Endothelial cell of umbilical vein (primary cell): Measurements from ENCODE around the gene RANBP17. TPM values are rescaled to one million over a fixed set of nuclear protein-coding genes. Genes with fewer than 3 reads are reported as not detected.

Source experiments
- BruUV-seq: library from RNA; stranded (reverse); fragments of 400-500 nt; replicated peaks from 2 replicates; lab custom pipeline; 2021; lab: Mats Ljungman, UMichigan
- CTCF ChIA-PET: fragments of 300-600, 350-600 bp; sonication (Branson Sonifier 250); formaldehyde crosslinking; loops from one replicate; lab custom pipeline; 2021; ENCODE audit warnings: antibody characterized with exemption, inconsistent platforms; lab: Charles Lee
- POLR2A ChIA-PET: fragments of 300-600, 350-600 bp; sonication (Branson Sonifier 250); formaldehyde crosslinking; loops from one replicate; lab custom pipeline; 2021; ENCODE audit warnings: antibody characterized with exemption, inconsistent platforms; lab: Charles Lee
- DNase-seq: peaks from one replicate; pipeline ENCODE4 v3.0.0-alpha.2; 2011; ENCODE audit warnings: low read depth, low spot score
- FAIRE-seq: peaks from 2 replicates; lab custom pipeline; 2011; peaks lifted over from hg19 to GRCh38; lab: Jason Lieb, UNC
- H2AFZ ChIP-seq: 2 replicates; pipeline ENCODE4 v1.6.0; 2012; ENCODE audit warnings: low read depth, low read length, control low read depth, inconsistent platforms
- H3K27ac ChIP-seq: 2 replicates; pipeline ENCODE4 v1.5.1; 2011; ENCODE audit warnings: low read depth, mild to moderate bottlenecking, control low read depth, low read length, moderate library complexity; ENCODE audit not compliant: insufficient read depth
- H3K27me3 ChIP-seq, 2 experiments: 2 replicates each; pipeline versions ENCODE4 v1.6.0 to v1.6.1; 2011; ENCODE audit warnings: low read length in 2 of 2, mixed read lengths in 1 of 2; ENCODE audit not compliant: control insufficient read depth in 2 of 2, insufficient read depth in 2 of 2
- H3K36me3 ChIP-seq, 2 experiments: 2 replicates in 1 of 2; 3 replicates in 1 of 2; pipeline ENCODE4 v1.5.1; 2011; ENCODE audit warnings: low read length in 2 of 2, mild to moderate bottlenecking in 1 of 2, moderate library complexity in 1 of 2; ENCODE audit not compliant: control insufficient read depth in 2 of 2, insufficient read depth in 2 of 2; ENCODE audit errors: extremely low read depth in 1 of 2
- H3K4me1 ChIP-seq: 3 replicates; pipeline ENCODE4 v1.5.1; 2011; ENCODE audit warnings: mild to moderate bottlenecking, low read length; ENCODE audit not compliant: control insufficient read depth, insufficient read depth; ENCODE audit errors: extremely low read depth
- H3K4me2 ChIP-seq: 2 replicates; pipeline ENCODE4 v1.6.1; 2011; ENCODE audit warnings: low read length, control low read depth, mixed read lengths; ENCODE audit not compliant: insufficient read depth
- H3K4me3 ChIP-seq, 3 experiments: fragments of 200-600 bp in 1 of 3; sonication (generic), shearing (Covaris generic) in 1 of 3; replicated peaks in 1 of 3; 2 replicates each; pipeline ENCODE4 v1.5.1; 2011 to 2016; ENCODE audit warnings: control low read depth in 3 of 3, low read length in 3 of 3, mild to moderate bottlenecking in 2 of 3, inconsistent platforms in 1 of 3, low read depth in 1 of 3, moderate library complexity in 1 of 3; ENCODE audit not compliant: insufficient read depth in 1 of 3
- H3K79me2 ChIP-seq: 2 replicates; pipeline ENCODE4 v1.6.0; 2012; ENCODE audit warnings: low read length, inconsistent platforms; ENCODE audit not compliant: control insufficient read depth, insufficient read depth
- H3K9ac ChIP-seq: replicated peaks from 2 replicates; pipeline ENCODE3; 2011; ENCODE audit warnings: low read length, control low read depth; ENCODE audit not compliant: insufficient read depth; ENCODE audit errors: extremely low read depth
- H3K9me1 ChIP-seq: replicated peaks from 3 replicates; pipeline ENCODE4 v1.6.0; 2011; ENCODE audit warnings: mild to moderate bottlenecking, low read length; ENCODE audit not compliant: control insufficient read depth, insufficient read depth; ENCODE audit errors: extremely low read depth
- H3K9me3 ChIP-seq: replicated peaks from 2 replicates; pipeline ENCODE4 v1.5.1; 2012; ENCODE audit warnings: low read length, inconsistent platforms; ENCODE audit not compliant: control insufficient read depth, insufficient read depth
- H4K20me1 ChIP-seq: replicated peaks from 2 replicates; pipeline ENCODE3; 2011; ENCODE audit warnings: mild to moderate bottlenecking, low read length; ENCODE audit not compliant: control insufficient read depth, insufficient read depth; ENCODE audit errors: extremely low read depth
- CTCF ChIP-seq, 2 donors: IDR thresholded peaks; 1 replicate in 1 of 2; 2 replicates in 1 of 2; pipeline ENCODE4 v1.5.1; 2011; ENCODE audit warnings: low read length in 2 of 2, mild to moderate bottlenecking in 2 of 2, moderate library complexity in 2 of 2, control low read depth in 1 of 2, inconsistent platforms in 1 of 2, low read depth in 1 of 2; ENCODE audit not compliant: insufficient read depth in 1 of 2; ENCODE audit errors: extremely low read depth in 1 of 2
- EZH2 ChIP-seq: IDR thresholded peaks from 2 replicates; pipeline ENCODE4 v1.6.1; 2012; ENCODE audit warnings: borderline replicate concordance, low read depth, mild to moderate bottlenecking, moderate library complexity, low read length, inconsistent platforms; ENCODE audit not compliant: severe bottlenecking
- FOS ChIP-seq: IDR thresholded peaks from 2 replicates; pipeline ENCODE4 v1.6.1; 2011; ENCODE audit warnings: mild to moderate bottlenecking, low read length, moderate library complexity, borderline replicate concordance; ENCODE audit not compliant: insufficient read depth
- GATA2 ChIP-seq: IDR thresholded peaks from 2 replicates; pipeline ENCODE4 v1.7.0; 2011; ENCODE audit warnings: low read depth, mild to moderate bottlenecking, moderate library complexity, mixed read lengths, low read length; ENCODE audit not compliant: insufficient read length, insufficient read depth
- JUN ChIP-seq: IDR thresholded peaks from 2 replicates; pipeline ENCODE4 v1.6.1; 2011; ENCODE audit warnings: borderline replicate concordance, low read depth; ENCODE audit not compliant: insufficient read length, insufficient read depth
- MAX ChIP-seq: IDR thresholded peaks from 2 replicates; pipeline ENCODE4 v1.6.1; 2011; ENCODE audit not compliant: insufficient read depth, insufficient read length
- MYC ChIP-seq: IDR thresholded peaks from one replicate; pipeline ENCODE4 v1.6.1; 2011; ENCODE audit warnings: mild to moderate bottlenecking, low read depth, low read length
- POLR2A ChIP-seq: IDR thresholded peaks from 2 replicates; pipeline ENCODE4 v1.6.1; 2012; ENCODE audit warnings: low read depth, mild to moderate bottlenecking, control low read depth, low read length
- POLR2AphosphoS5 ChIP-seq: IDR thresholded peaks from 2 replicates; pipeline ENCODE4 v1.6.1; 2012; ENCODE audit warnings: low read depth, mild to moderate bottlenecking, control low read depth, low read length, moderate library complexity; ENCODE audit not compliant: insufficient read depth
- dilution Hi-C: fragments of 300-500 bp; cut with MboI; formaldehyde crosslinking; loops from one replicate; pipeline ENCODE4 v1.15.0; 2019; ENCODE audit warnings: low sequenced_read_pairs; ENCODE audit not compliant: extremely low pct_ligation_motif_present
- intact Hi-C: fragments of 100-400 bp; cut with micrococcal nuclease; formaldehyde crosslinking; loops from one replicate; pipeline ENCODE4 v1.10.0; 2022
- polyA plus RNA-seq, 4 experiments: library from polyadenylated mRNA; depleted of rRNA in 3 of 4; stranded (reverse) in 3 of 4; unstranded in 1 of 4; fragments of >200 nt; gene quantifications; 2 replicates each; pipeline versions ENCODE4 v1.2.1 to v1.2.3, GENCODE V29; 2011 to 2012; ENCODE audit warnings: missing spikeins in 1 of 4
- total RNA-seq: library from RNA; stranded (reverse); gene quantifications from 2 replicates; pipeline ENCODE4 v1.2.3, GENCODE V29; 2021

RANBP17 gene
- total and polyA plus RNA-seq, 2 donors (not counting 3 experiments of a cell fraction or from before 2014, with no cell fraction given): 5.6 to 13.6 TPM

- H3K9ac ChIP-seq: no peak overlapping the region
- dilution Hi-C loops: no loop called here
- H3K9me1 ChIP-seq: no peaks in the 10 kb centered on the region
- FAIRE-seq (no peak), DNase-seq (no peak)
- H2AFZ ChIP-seq: no peak overlapping the region
- POLR2A ChIA-PET: no interaction called here
- peaks cover 2 to 3% of the 10 kb centered on the region in 2 experiments for H3K27me3 ChIP-seq
- TF ChIP-seq JUN (no peak), POLR2AphosphoS5 (no peak), CTCF (IDR thresholded peaks at IDR 0.05; ENCODE audit: extremely low read depth in 1 of 2, insufficient read depth in 1 of 2, low read depth in 1 of 2, low read length in 2 of 2) (no peak), FOS (no peak), MAX (no peak), GATA2 (no peak), EZH2 (no peak), MYC (no peak), POLR2A (no peak)
- H3K36me3 ChIP-seq: no peaks in the 10 kb centered on the region
- no TSS peak for BruUV-seq
- no peaks in the 10 kb centered on the region for H4K20me1 ChIP-seq
- CTCF ChIA-PET: no interaction called here
- H3K79me2 ChIP-seq: no peaks in the 10 kb centered on the region
- no peak overlapping the region for H3K4me3 ChIP-seq
- no peaks in the 10 kb centered on the region for H3K4me1 ChIP-seq
- intact Hi-C loops: no loop called here
- no peaks in the 10 kb centered on the region for H3K9me3 ChIP-seq
- H3K27ac ChIP-seq: no peak overlapping the region
- H3K4me2 ChIP-seq: no peak overlapping the region
Measured at GRCh38 chr5:170848033-170848432, 13.8 kb upstream of the RANBP17 start.
